ENCODE measurements around the gene ZNF414.

DNA sequence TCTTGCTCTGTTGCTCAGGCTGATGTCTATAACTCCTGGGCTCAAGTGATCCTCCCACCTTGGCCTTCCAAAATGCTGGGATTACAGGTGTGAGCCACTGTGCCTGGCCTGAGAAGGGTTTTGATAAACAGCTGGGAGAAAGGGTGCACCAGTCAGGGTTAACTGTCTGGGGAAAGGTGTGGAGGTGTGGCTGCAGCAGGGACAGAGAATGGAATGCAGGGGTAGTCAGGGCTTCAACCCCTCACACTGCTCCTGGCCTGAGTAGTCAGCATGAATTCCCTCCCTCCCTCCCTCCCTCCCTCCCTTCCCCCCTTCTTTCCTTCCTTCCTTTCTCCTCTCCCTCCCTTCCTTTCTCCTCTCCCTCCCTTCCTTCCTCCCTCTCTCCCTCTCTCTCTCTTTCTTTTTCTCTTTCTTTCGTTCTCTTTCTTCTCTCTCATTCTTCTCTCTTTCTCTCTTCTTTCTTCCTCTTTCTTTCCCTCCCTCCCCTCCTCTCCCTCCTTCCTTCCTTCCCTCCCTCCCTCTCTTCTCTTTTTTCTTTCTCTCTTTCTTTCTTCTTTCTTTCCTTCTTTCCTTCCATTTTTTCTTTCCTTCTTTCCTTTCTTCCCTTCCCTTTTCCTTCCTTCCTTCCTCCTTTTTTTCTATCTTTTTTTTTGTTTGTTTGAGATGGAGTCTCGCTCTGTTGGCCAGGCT lies 47.3 kb upstream of the ZNF414 start:
- TF ChIP-seq, protein P1, sequence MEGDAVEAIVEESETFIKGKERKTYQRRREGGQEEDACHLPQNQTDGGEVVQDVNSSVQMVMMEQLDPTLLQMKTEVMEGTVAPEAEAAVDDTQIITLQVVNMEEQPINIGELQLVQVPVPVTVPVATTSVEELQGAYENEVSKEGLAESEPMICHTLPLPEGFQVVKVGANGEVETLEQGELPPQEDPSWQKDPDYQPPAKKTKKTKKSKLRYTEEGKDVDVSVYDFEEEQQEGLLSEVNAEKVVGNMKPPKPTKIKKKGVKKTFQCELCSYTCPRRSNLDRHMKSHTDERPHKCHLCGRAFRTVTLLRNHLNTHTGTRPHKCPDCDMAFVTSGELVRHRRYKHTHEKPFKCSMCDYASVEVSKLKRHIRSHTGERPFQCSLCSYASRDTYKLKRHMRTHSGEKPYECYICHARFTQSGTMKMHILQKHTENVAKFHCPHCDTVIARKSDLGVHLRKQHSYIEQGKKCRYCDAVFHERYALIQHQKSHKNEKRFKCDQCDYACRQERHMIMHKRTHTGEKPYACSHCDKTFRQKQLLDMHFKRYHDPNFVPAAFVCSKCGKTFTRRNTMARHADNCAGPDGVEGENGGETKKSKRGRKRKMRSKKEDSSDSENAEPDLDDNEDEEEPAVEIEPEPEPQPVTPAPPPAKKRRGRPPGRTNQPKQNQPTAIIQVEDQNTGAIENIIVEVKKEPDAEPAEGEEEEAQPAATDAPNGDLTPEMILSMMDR (tag by site-specific recombination; IDR thresholded peaks at IDR 0.05) = no peak
- TF ChIP-seq ZNF274 (IDR thresholded peaks at IDR 0.05; ENCODE audit: low read length) (no peak), ZNF274 (tag by site-specific recombination; IDR thresholded peaks at IDR 0.05; ENCODE audit: borderline replicate concordance) (no peak)
